WTC11 (cell line): ENCODE data around the gene OSBPL6. TPM values are rescaled to one million over a fixed set of nuclear protein-coding genes. Genes with fewer than 3 reads are reported as not detected.

Source experiments
- ATAC-seq: fragments of 200-7000 bp; cut with Tn5 transposase; 2 replicates; pipeline ENCODE4 v1.10.0; 2021; ENCODE audit warnings: mild to moderate bottlenecking, moderate library complexity
- CTCF ChIA-PET: fragments of 300-600 bp; sonication (Branson Sonifier 250); formaldehyde crosslinking; loops from one replicate; lab custom pipeline; 2021; ENCODE audit warnings: antibody characterized with exemption; lab: Charles Lee
- POLR2A ChIA-PET: fragments of 350-600 bp; sonication (Branson Sonifier 250); formaldehyde crosslinking; loops from one replicate; lab custom pipeline; 2021; ENCODE audit warnings: antibody characterized with exemption; lab: Charles Lee
- DNase-seq: peaks from one replicate; pipeline ENCODE4 v3.0.0; 2021; ENCODE audit warnings: low spot score
- H3K27ac Mint-ChIP-seq: 2 replicates; pipeline ENCODE4 v1.8.0; 2021; ENCODE audit warnings: mixed read lengths
- H3K27me3 Mint-ChIP-seq: 2 replicates; pipeline ENCODE4 v1.8.0; 2021; ENCODE audit warnings: low read depth, mild to moderate bottlenecking, moderate library complexity, mixed read lengths
- H3K36me3 Mint-ChIP-seq: 2 replicates; pipeline ENCODE4 v1.8.0; 2021; ENCODE audit warnings: mixed read lengths
- H3K4me1 Mint-ChIP-seq: 2 replicates; pipeline ENCODE4 v1.8.0; 2022; ENCODE audit warnings: mixed read lengths
- H3K4me3 Mint-ChIP-seq: 2 replicates; pipeline ENCODE4 v1.8.0; 2021; ENCODE audit warnings: mild to moderate bottlenecking, moderate library complexity, mixed read lengths
- H3K9me3 Mint-ChIP-seq: 2 replicates; pipeline ENCODE4 v1.8.0; 2021; ENCODE audit warnings: mixed read lengths
- ARID4B ChIP-seq: sonication (generic); formaldehyde crosslinking; IDR thresholded peaks from 2 replicates; pipeline ENCODE4 v1.8.0; 2023; ENCODE audit warnings: missing genetic modification reagents, mild to moderate bottlenecking, borderline replicate concordance
- ATF3 ChIP-seq: sonication (generic); formaldehyde crosslinking; conservative IDR thresholded peaks from 2 replicates; pipeline ENCODE4 v1.8.1; 2022; ENCODE audit warnings: mild to moderate bottlenecking, missing genetic modification reagents
- CBFB ChIP-seq: sonication (generic); formaldehyde crosslinking; IDR thresholded peaks from 2 replicates; pipeline ENCODE4 v1.8.1; 2022; ENCODE audit warnings: mild to moderate bottlenecking, low read depth, missing genetic modification reagents
- CTCF ChIP-seq: fragments of 200-600 bp; IDR thresholded peaks from 2 replicates; pipeline ENCODE4 v1.8.0; 2022; ENCODE audit warnings: antibody characterized with exemption
- E2F4 ChIP-seq: sonication (generic); formaldehyde crosslinking; IDR thresholded peaks from 2 replicates; pipeline ENCODE4 v1.8.1; 2022; ENCODE audit warnings: low read depth, mild to moderate bottlenecking, moderate library complexity, missing genetic modification reagents, borderline replicate concordance
- ELF4 ChIP-seq: sonication (generic); formaldehyde crosslinking; IDR thresholded peaks from 2 replicates; pipeline ENCODE4 v1.8.1; 2022; ENCODE audit warnings: low read depth, mild to moderate bottlenecking, moderate library complexity, missing genetic modification reagents
- EMX1 ChIP-seq: fragments of 250-450 bp; sonication (Bioruptor Pico); IDR thresholded peaks from 2 replicates; pipeline ENCODE4 v1.8.0; 2021; ENCODE audit warnings: mild to moderate bottlenecking
- FOXK1 ChIP-seq: sonication (generic); formaldehyde crosslinking; IDR thresholded peaks from 2 replicates; pipeline ENCODE4 v1.8.0; 2022; ENCODE audit warnings: mild to moderate bottlenecking, moderate library complexity, missing genetic modification reagents
- JUN ChIP-seq: sonication (generic); formaldehyde crosslinking; IDR thresholded peaks from 2 replicates; pipeline ENCODE4 v1.8.0; 2023; ENCODE audit warnings: mild to moderate bottlenecking, missing genetic modification reagents
- MLX ChIP-seq: sonication (generic); formaldehyde crosslinking; IDR thresholded peaks from 2 replicates; pipeline ENCODE4 v1.8.1; 2023; ENCODE audit warnings: mild to moderate bottlenecking, missing genetic modification reagents, moderate library complexity
- MXD4 ChIP-seq: fragments of 250-450 bp; sonication (Bioruptor Pico); IDR thresholded peaks from 2 replicates; pipeline ENCODE4 v1.8.0; 2021; ENCODE audit warnings: mild to moderate bottlenecking, moderate library complexity, borderline replicate concordance
- NFYB ChIP-seq: sonication (generic); formaldehyde crosslinking; conservative IDR thresholded peaks from 2 replicates; pipeline ENCODE4 v1.8.0; 2022; ENCODE audit warnings: low read depth, missing genetic modification reagents
- SMAD3 ChIP-seq: sonication (generic); formaldehyde crosslinking; IDR thresholded peaks from 2 replicates; pipeline ENCODE4 v1.8.0; 2022; ENCODE audit warnings: missing genetic modification reagents, mild to moderate bottlenecking, borderline replicate concordance
- SP1 ChIP-seq: sonication (generic); formaldehyde crosslinking; conservative IDR thresholded peaks from 2 replicates; pipeline ENCODE4 v1.8.1; 2022; ENCODE audit warnings: missing genetic modification reagents
- ZBTB43 ChIP-seq: sonication (generic); formaldehyde crosslinking; IDR thresholded peaks from 2 replicates; pipeline ENCODE4 v1.8.1; 2023; ENCODE audit warnings: mild to moderate bottlenecking, missing genetic modification reagents
- ZNF232 ChIP-seq: sonication (generic); formaldehyde crosslinking; IDR thresholded peaks from 2 replicates; pipeline ENCODE4 v1.8.0; 2022; ENCODE audit warnings: mild to moderate bottlenecking, missing genetic modification reagents
- ZNF671 ChIP-seq: fragments of 250-450 bp; sonication (Bioruptor Pico); IDR thresholded peaks from 2 replicates; pipeline ENCODE4 v1.8.0; 2021; ENCODE audit warnings: mild to moderate bottlenecking
- total RNA-seq: library from RNA; stranded (reverse); gene quantifications from 3 replicates; pipeline ENCODE4 v1.2.3, GENCODE V29; 2021

Gene OSBPL6
- total RNA-seq, 1 experiment from 2014 or later = 9.2 TPM

- no peak for TF ChIP-seq ARID4B
Measured at GRCh38 chr2:178417916-178418315, 223.6 kb downstream of the OSBPL6 start (continued).

GRCh38 chr2:178418426-178418825 is 224.1 kb downstream of the OSBPL6 start:
- H3K4me3 Mint-ChIP-seq = no peak overlapping the region
- DNase-seq = no peak
- no peaks in the 10 kb centered on the region for H3K9me3 Mint-ChIP-seq
- TF ChIP-seq NFYB (no peak), SMAD3 (CRISPR knock-in tag) (no peak), ATF3 (CRISPR knock-in tag) (no peak), ZNF232 (CRISPR knock-in tag) (no peak), FOXK1 (CRISPR knock-in tag) (no peak), MLX (CRISPR knock-in tag) (no peak), CBFB (CRISPR knock-in tag) (no peak), ZBTB43 (CRISPR knock-in tag) (no peak), SP1 (no peak)
- H3K4me1 Mint-ChIP-seq = peaks cover 13% of the 10 kb centered on the region
- POLR2A ChIA-PET = no interaction called here
- no peaks in the 10 kb centered on the region for H3K36me3 Mint-ChIP-seq
- no peak for ATAC-seq
- CTCF ChIA-PET = interaction anchor here (2.4 kb wide), 1 partner anchor 306 kb away, joined by 10 read pairs; the partner anchor contains the start of gene RBM45
- peaks cover 3% of the 10 kb centered on the region; the same call in 1 of the 2 replicates for H3K27me3 Mint-ChIP-seq
- H3K27ac Mint-ChIP-seq = no peak overlapping the region

- ChIA-PET CTCF (interaction anchor here (1.0 to 2.4 kb wide), 3 partner anchors 16 to 307 kb away, joined by 3 to 10 read pairs (median 3); partner anchors contain the start of gene RBM45), POLR2A (interaction anchor here (0.6 kb wide), 1 partner anchor 273 kb away, joined by 3 read pairs; no protein-coding TSS in a partner anchor)
- Mint-ChIP-seq H3K4me1 (peaks cover 11% of the 10 kb centered on the region), H3K27ac (no peak overlapping the region), H3K4me3 (no peak overlapping the region), H3K27me3 (no peaks in the 10 kb centered on the region; the same call in 1 of the 2 replicates), H3K9me3 (no peaks in the 10 kb centered on the region), H3K36me3 (no peaks in the 10 kb centered on the region)
- ATAC-seq (no peak), DNase-seq (no peak)
- TF ChIP-seq ZNF232 (CRISPR knock-in tag) (no peak), CTCF (no peak), ZNF671 (no peak), MXD4 (CRISPR knock-in tag) (no peak), EMX1 (no peak), JUN (CRISPR knock-in tag) (no peak), E2F4 (CRISPR knock-in tag) (no peak), ELF4 (CRISPR knock-in tag) (no peak)
Measured at GRCh38 chr2:178419123-178419522, 224.8 kb downstream of the OSBPL6 start.
